NCI-H446 treated with DMSO at 0.1 percent for 48 hours (cell line): ENCODE measurements around the gene HSFX2.
"Not testable (repeated sequence)": the region's sequence is repeated elsewhere in the genome, so short reads cannot be mapped to it uniquely, and the experiment has no call there.

Experiments used
- DNase-seq: peaks from one replicate; lab custom pipeline; 2025; lab: John Stamatoyannopoulos, UW

Gene HSFX2

GRCh38 chrX:149587359-149587758 lies 7.8 kb downstream of the HSFX2 start, which contains the start of gene MAGEA9B:
Gene MAGEA9B (minus strand): TSS chrX:149587459. CDS start chrX:149583179, 4,280 bp downstream.
- DNase-seq = not testable (repeated sequence)

GRCh38 chrX:149585631-149586030 lies 9.5 kb downstream of the HSFX2 start:
- DNase-seq = not testable (repeated sequence)

GRCh38 chrX:149573456-149573855 lies 21.7 kb downstream of the HSFX2 start:
- not testable (repeated sequence) for DNase-seq

- no peak for DNase-seq
Measured at GRCh38 chrX:149572743-149573142, 22.4 kb downstream of the HSFX2 start.

- DNase-seq = no peak
Measured at GRCh38 chrX:149571770-149572169, 23.3 kb downstream of the HSFX2 start.

- DNase-seq = no peak
Measured at GRCh38 chrX:149570668-149571067, 24.4 kb downstream of the HSFX2 start.

- DNase-seq = no peak
Measured at GRCh38 chrX:149569770-149570169, 25.3 kb downstream of the HSFX2 start.

- no peak for DNase-seq
Measured at GRCh38 chrX:149568701-149569296, 26.3 kb downstream of the HSFX2 start.

GRCh38 chrX:149567621-149568417 lies 27.3 kb downstream of the HSFX2 start:
- DNase-seq = no peak

- no peak for DNase-seq
Measured at GRCh38 chrX:149563359-149563758, 31.8 kb downstream of the HSFX2 start.

GRCh38 chrX:149555251-149555650 lies 39.9 kb downstream of the HSFX2 start:
- not testable (repeated sequence) for DNase-seq

- not testable (repeated sequence) for DNase-seq
Measured at GRCh38 chrX:149551939-149552248, 43.2 kb downstream of the HSFX2 start.

- DNase-seq = not testable (repeated sequence)
Measured at GRCh38 chrX:149551245-149551938, 43.7 kb downstream of the HSFX2 start.

- not testable (repeated sequence) for DNase-seq
Measured at GRCh38 chrX:149550454-149550853, 44.7 kb downstream of the HSFX2 start.

GRCh38 chrX:149549701-149550100 lies 45.4 kb downstream of the HSFX2 start, which contains the start of gene HSFX3:
Gene HSFX3 (minus strand): TSS chrX:149549924. CDS start chrX:149549852, 72 bp downstream.
- not testable (repeated sequence) for DNase-seq

GRCh38 chrX:149547782-149548181 lies 47.3 kb downstream of the HSFX2 start:
- DNase-seq = not testable (repeated sequence)

GRCh38 chrX:149546962-149547361 lies 48.2 kb downstream of the HSFX2 start:
- DNase-seq = not testable (repeated sequence)

GRCh38 chrX:149545545-149546543 lies 49.3 kb downstream of the HSFX2 start:
- not testable (repeated sequence) for DNase-seq
